ENCODE measurements around the gene FAM162A.
A peak's percentile ranks its signal among the peaks of the same experiment; 100 is the strongest.
"Not testable (repeated sequence)": the region's sequence is repeated elsewhere in the genome, so short reads cannot be mapped to it uniquely, and the experiment has no call there.

FAM162A gene

GRCh38 chr3:122383771-122384697 is at the start of gene FAM162A:
Gene FAM162A (plus strand): TSS chr3:122384182. CDS start chr3:122384266, 84 bp downstream.
- peak; percentile 94 for DNase-seq

GRCh38 chr3:122342803-122343202 is 41.2 kb upstream of the FAM162A start:
- DNase-seq, result no peak

- DNase-seq, result no peak
Observed at GRCh38 chr3:122343654-122344053, 40.3 kb upstream of the FAM162A start.

- DNase-seq, result no peak
Observed at GRCh38 chr3:122349171-122349570, 34.8 kb upstream of the FAM162A start.

- DNase-seq, result no peak
Observed at GRCh38 chr3:122350814-122351418, 33.1 kb upstream of the FAM162A start.

GRCh38 chr3:122351612-122352011 is 32.4 kb upstream of the FAM162A start:
- no peak for DNase-seq

- no peak for DNase-seq
Observed at GRCh38 chr3:122353215-122353614, 30.8 kb upstream of the FAM162A start.

- DNase-seq, result no peak
Observed at GRCh38 chr3:122353893-122354401, 30.0 kb upstream of the FAM162A start.

- no peak for DNase-seq
Observed at GRCh38 chr3:122355612-122356011, 28.4 kb upstream of the FAM162A start.

- DNase-seq, result no peak
Observed at GRCh38 chr3:122356402-122356801, 27.6 kb upstream of the FAM162A start.

GRCh38 chr3:122357828-122358702 is 25.9 kb upstream of the FAM162A start:
- DNase-seq, result no peak

GRCh38 chr3:122358703-122359032 is 25.3 kb upstream of the FAM162A start:
- DNase-seq, result no peak

GRCh38 chr3:122362026-122362425 is 22.0 kb upstream of the FAM162A start:
- DNase-seq, result no peak

- no peak for DNase-seq
Observed at GRCh38 chr3:122364490-122364889, 19.5 kb upstream of the FAM162A start.

GRCh38 chr3:122365073-122365472 is 18.9 kb upstream of the FAM162A start:
- DNase-seq, result no peak

- not testable (repeated sequence) for DNase-seq
Observed at GRCh38 chr3:122365582-122366378, 18.2 kb upstream of the FAM162A start.

GRCh38 chr3:122366379-122366749 is 17.6 kb upstream of the FAM162A start:
- no peak for DNase-seq

GRCh38 chr3:122374034-122374433 is 9.9 kb upstream of the FAM162A start:
- DNase-seq, result no peak

- DNase-seq, result no peak
Observed at GRCh38 chr3:122377975-122378374, 6.0 kb upstream of the FAM162A start.

- peak; percentile 85 for DNase-seq
Observed at GRCh38 chr3:122382888-122383666, 905 bp upstream of the FAM162A start, which contains the start of gene MIX23. Gene MIX23 (minus strand): TSS chr3:122383231. CDS start chr3:122383224, 7 bp downstream.

GRCh38 chr3:122387709-122388108 is 3.7 kb downstream of the FAM162A start:
- no peak for DNase-seq

Data from NCI-H2171 (cell line).